T-cell (primary cell): ENCODE data around the gene PPP2R5C. TPM values are rescaled to one million over a fixed set of nuclear protein-coding genes. Genes with fewer than 3 reads are reported as not detected.

Experiments
- ATAC-seq, 4 experiments: fragments of 200-7000 bp in 3 of 4; fragments of 150-1000 bp in 1 of 4; cut with Tn5 transposase; replicated peaks in 1 of 4; 1 replicate in 3 of 4; 2 replicates in 1 of 4; pipeline ENCODE4 v1.10.0; 2021; ENCODE audit warnings: moderate library complexity in 3 of 4, mild to moderate bottlenecking in 2 of 4, moderate number of reproducible peaks in 1 of 4
- CTCF ChIA-PET, 2 donors: fragments of 300-600 bp; sonication (Branson Sonifier 250); formaldehyde crosslinking; loops; one replicate each; lab custom pipeline; 2022; ENCODE audit warnings: antibody characterized with exemption in 2 of 2; lab: Charles Lee
- POLR2A ChIA-PET, 2 donors: fragments of 300-600 bp; sonication (Branson Sonifier 250); formaldehyde crosslinking; loops; one replicate each; lab custom pipeline; 2022; ENCODE audit warnings: antibody characterized with exemption in 2 of 2; lab: Charles Lee
- DNase-seq, 35 experiments: peaks; one replicate each; pipeline versions ENCODE4 v3.0.0 to v3.0.0-alpha.2; 2013 to 2023
- H3K27ac ChIP-seq: one replicate; pipeline ENCODE4 v1.5.1; 2013; ENCODE audit warnings: low read length
- H3K27me3 ChIP-seq, 2 experiments: replicated peaks in 1 of 2; 1 replicate in 1 of 2; 2 replicates in 1 of 2; pipeline versions ENCODE4 v1.6.1 to v1.7.0; 2013; ENCODE audit warnings: low read length in 1 of 2, mixed read lengths in 1 of 2; ENCODE audit not compliant: control insufficient read depth in 2 of 2, insufficient read depth in 2 of 2; ENCODE audit errors: extremely low read depth in 1 of 2
- H3K36me3 ChIP-seq, 2 donors: 1 replicate in 1 of 2; 2 replicates in 1 of 2; pipeline versions ENCODE4 v1.6.1 to v1.7.0; 2013; ENCODE audit warnings: low read length in 1 of 2; ENCODE audit not compliant: control insufficient read depth in 2 of 2, insufficient read depth in 1 of 2; ENCODE audit errors: extremely low read depth in 1 of 2
- H3K4me1 ChIP-seq, 2 experiments: 1 replicate in 1 of 2; 2 replicates in 1 of 2; pipeline versions ENCODE4 v1.6.1 to v1.7.0; 2013; ENCODE audit warnings: low read length in 2 of 2, mixed read lengths in 1 of 2; ENCODE audit not compliant: insufficient read depth in 2 of 2, control insufficient read depth in 1 of 2; ENCODE audit errors: extremely low read depth in 1 of 2
- H3K4me3 ChIP-seq, 2 donors: 1 replicate in 1 of 2; 2 replicates in 1 of 2; pipeline versions ENCODE4 v1.5.1 to v1.7.0; 2013; ENCODE audit warnings: mild to moderate bottlenecking in 2 of 2, low read length in 1 of 2, moderate library complexity in 1 of 2; ENCODE audit not compliant: control insufficient read depth in 1 of 2; ENCODE audit errors: extremely low read depth in 1 of 2
- H3K9me3 ChIP-seq: 2 replicates; pipeline ENCODE4 v1.7.0; 2013
- H3K27ac Mint-ChIP-seq, 2 donors: one replicate each; pipeline ENCODE4 v1.8.0; 2020 to 2021; ENCODE audit warnings: mild to moderate bottlenecking in 2 of 2, mixed read lengths in 2 of 2
- H3K27me3 Mint-ChIP-seq, 2 donors: one replicate each; pipeline ENCODE4 v1.8.0; 2021 to 2022; ENCODE audit warnings: mixed read lengths in 2 of 2
- H3K36me3 Mint-ChIP-seq: one replicate; pipeline ENCODE4 v1.8.0; 2021; ENCODE audit warnings: mixed read lengths
- H3K4me1 Mint-ChIP-seq, 3 donors: one replicate each; pipeline ENCODE4 v1.8.0; 2020 to 2022; ENCODE audit warnings: mixed read lengths in 3 of 3, mild to moderate bottlenecking in 1 of 3
- H3K4me3 Mint-ChIP-seq, 3 donors: one replicate each; pipeline ENCODE4 v1.8.0; 2020 to 2022; ENCODE audit warnings: mild to moderate bottlenecking in 3 of 3, mixed read lengths in 3 of 3, moderate library complexity in 3 of 3
- H3K9me3 Mint-ChIP-seq, 3 donors: one replicate each; pipeline ENCODE4 v1.8.0; 2020 to 2022; ENCODE audit warnings: mixed read lengths in 3 of 3
- WGBS: methylation state at CpG from one replicate; pipeline ENCODE4 v1.1.5; 2013; ENCODE audit warnings: missing lambda C conversion rate; ENCODE audit not compliant: insufficient coverage; 5-methylcytosine and 5-hydroxymethylcytosine counted together
- total RNA-seq, 35 experiments: library from RNA in 6 of 35; stranded (reverse) in 6 of 35; fragments of 120-200 nt in 1 of 35; gene quantifications; one replicate each; pipeline versions ENCODE4 v1.2.1 to v1.2.4 and lab custom pipeline; 2013 to 2026

Gene PPP2R5C
- total RNA-seq, 5 donors from 2014 or later (not counting 1 experiment from before 2014, with no cell fraction given), result 435 to 627 (median 489) TPM

GRCh38 chr14:101893759-101894158, 132.2 kb downstream of the PPP2R5C start:
- H3K27ac ChIP-seq, result no peak overlapping the region
- ChIA-PET CTCF (no interaction called here), POLR2A (no interaction called here)
- no peaks in the 10 kb centered on the region for H3K27me3 ChIP-seq
- ATAC-seq (no peak), DNase-seq (no peak)
- Mint-ChIP-seq H3K9me3 (no peaks in the 10 kb centered on the region), H3K4me3 (no peak overlapping the region), H3K36me3 (peaks cover 59% of the 10 kb centered on the region), H3K27me3 (no peaks in the 10 kb centered on the region), H3K27ac (peak overlapping the region; percentile 66 to 69), H3K4me1 (peaks cover 0 to 2% (median 0%) of the 10 kb centered on the region in 3 donors)
- no peaks in the 10 kb centered on the region for H3K9me3 ChIP-seq
- no peaks in the 10 kb centered on the region for H3K4me1 ChIP-seq
- 83% methylated on average over 1 of the region's 3 CpGs for WGBS
- peaks cover 13 to 86% of the 10 kb centered on the region in 2 donors for H3K36me3 ChIP-seq
- H3K4me3 ChIP-seq, result no peak overlapping the region

- peaks cover 16 to 87% of the 10 kb centered on the region in 2 donors for H3K36me3 ChIP-seq
- Mint-ChIP-seq H3K4me3 (no peak overlapping the region), H3K4me1 (peaks cover 0 to 2% (median 0%) of the 10 kb centered on the region in 3 donors), H3K27ac (no peak overlapping the region), H3K9me3 (no peaks in the 10 kb centered on the region), H3K27me3 (no peaks in the 10 kb centered on the region), H3K36me3 (peaks cover 62% of the 10 kb centered on the region)
- ChIA-PET POLR2A (no interaction called here), CTCF (no interaction called here)
- H3K27me3 ChIP-seq, result no peaks in the 10 kb centered on the region
- 100% methylated on average over 2 of the region's 12 CpGs for WGBS
- no peaks in the 10 kb centered on the region for H3K9me3 ChIP-seq
- H3K4me3 ChIP-seq, result no peak overlapping the region
- ATAC-seq (no peak), DNase-seq (no peak)
- no peaks in the 10 kb centered on the region for H3K4me1 ChIP-seq
- H3K27ac ChIP-seq, result no peak overlapping the region
Observed at GRCh38 chr14:101894365-101895081, 133.0 kb downstream of the PPP2R5C start.

- DNase-seq (no peak), ATAC-seq (no peak)
- H3K27ac Mint-ChIP-seq, result no peak overlapping the region
- no peak overlapping the region for H3K4me3 Mint-ChIP-seq
- POLR2A ChIA-PET, result no interaction called here
- H3K9me3 ChIP-seq, result no peaks in the 10 kb centered on the region
- H3K9me3 Mint-ChIP-seq, result no peaks in the 10 kb centered on the region
- 83% methylated on average over 6 of the region's 9 CpGs for WGBS
- CTCF ChIA-PET, result no interaction called here
- no peaks in the 10 kb centered on the region for H3K27me3 ChIP-seq
- H3K36me3 Mint-ChIP-seq, result peaks cover 59% of the 10 kb centered on the region
- H3K4me3 ChIP-seq, result no peak overlapping the region
- H3K27me3 Mint-ChIP-seq, result no peaks in the 10 kb centered on the region
- no peaks in the 10 kb centered on the region for H3K4me1 Mint-ChIP-seq
- peaks cover 16 to 87% of the 10 kb centered on the region in 2 donors for H3K36me3 ChIP-seq
- no peak overlapping the region for H3K27ac ChIP-seq
- no peaks in the 10 kb centered on the region for H3K4me1 ChIP-seq
Observed at GRCh38 chr14:101895256-101895655, 133.7 kb downstream of the PPP2R5C start.

GRCh38 chr14:101897326-101897725, 135.8 kb downstream of the PPP2R5C start:
- Mint-ChIP-seq H3K4me1 (no peaks in the 10 kb centered on the region), H3K36me3 (peaks cover 68% of the 10 kb centered on the region), H3K27me3 (no peaks in the 10 kb centered on the region), H3K27ac (peak overlapping the region in 1 of 2 donors; percentile 22), H3K4me3 (no peak overlapping the region), H3K9me3 (no peaks in the 10 kb centered on the region)
- 87% methylated on average over 9 of the region's 9 CpGs for WGBS
- no peaks in the 10 kb centered on the region for H3K27me3 ChIP-seq
- ChIA-PET CTCF (interaction anchor here in 1 of 2 donors (0.7 kb wide), 1 partner anchor 10 kb away, joined by 3 read pairs; no protein-coding TSS in a partner anchor), POLR2A (interaction anchor here in 1 of 2 donors (0.6 to 0.7 kb wide), 2 partner anchors 48 to 711 kb away, joined by 3 to 4 read pairs; no protein-coding TSS in a partner anchor)
- H3K9me3 ChIP-seq, result no peaks in the 10 kb centered on the region
- H3K36me3 ChIP-seq, result peaks cover 17 to 92% of the 10 kb centered on the region in 2 donors
- H3K4me1 ChIP-seq, result no peaks in the 10 kb centered on the region
- H3K4me3 ChIP-seq, result no peak overlapping the region
- ATAC-seq (no peak), DNase-seq (no peak)
- no peak overlapping the region for H3K27ac ChIP-seq

GRCh38 chr14:101898416-101898815, 136.9 kb downstream of the PPP2R5C start:
- H3K36me3 Mint-ChIP-seq, result peaks cover 72% of the 10 kb centered on the region
- H3K27ac Mint-ChIP-seq, result no peak overlapping the region

GRCh38 chr14:101899263-101899662, 137.8 kb downstream of the PPP2R5C start:
- WGBS, result 91% methylated on average over 6 of the region's 11 CpGs
- H3K27me3 Mint-ChIP-seq, result no peaks in the 10 kb centered on the region
- Histone ChIP-seq H3K27ac (no peak overlapping the region), H3K4me3 (no peak overlapping the region), H3K4me1 (no peaks in the 10 kb centered on the region), H3K27me3 (no peaks in the 10 kb centered on the region), H3K36me3 (peaks cover 19 to 93% of the 10 kb centered on the region in 2 donors), H3K9me3 (no peaks in the 10 kb centered on the region)
- H3K36me3 Mint-ChIP-seq, result peaks cover 68% of the 10 kb centered on the region
- ATAC-seq (no peak), DNase-seq (no peak)
- no peak overlapping the region for H3K4me3 Mint-ChIP-seq
- POLR2A ChIA-PET, result no interaction called here
- H3K9me3 Mint-ChIP-seq, result no peaks in the 10 kb centered on the region
- CTCF ChIA-PET, result interaction anchor here in 1 of 2 donors (1.1 kb wide), 1 partner anchor 49 kb away, joined by 3 read pairs; no protein-coding TSS in a partner anchor
- H3K4me1 Mint-ChIP-seq, result no peaks in the 10 kb centered on the region
- no peak overlapping the region for H3K27ac Mint-ChIP-seq

More at GRCh38 chr14:101898416-101898815, 136.9 kb downstream of the PPP2R5C start:
- no peaks in the 10 kb centered on the region for H3K27me3 Mint-ChIP-seq
- Histone ChIP-seq H3K4me1 (no peaks in the 10 kb centered on the region), H3K4me3 (no peak overlapping the region), H3K9me3 (no peaks in the 10 kb centered on the region), H3K27ac (no peak overlapping the region), H3K27me3 (no peaks in the 10 kb centered on the region), H3K36me3 (peaks cover 19 to 92% of the 10 kb centered on the region in 2 donors)
- no peak for ATAC-seq
- CTCF ChIA-PET, result no interaction called here
- H3K4me1 Mint-ChIP-seq, result no peaks in the 10 kb centered on the region
- no peaks in the 10 kb centered on the region for H3K9me3 Mint-ChIP-seq
- POLR2A ChIA-PET, result no interaction called here
- H3K4me3 Mint-ChIP-seq, result no peak overlapping the region
- DNase-seq, result no peak
- WGBS, result 100% methylated on average over 3 of the region's 8 CpGs
